Vagina (tissue), 2 donors: ENCODE data around the gene THADA. TPM values are rescaled to one million over a fixed set of nuclear protein-coding genes. Genes with fewer than 3 reads are reported as not detected.
A peak's percentile ranks its signal among the peaks of the same experiment; 100 is the strongest.

Source experiments
- DNase-seq, 2 donors: peaks; one replicate each; pipeline ENCODE4 v3.0.0-alpha.2; 2017; ENCODE audit errors: extremely low spot score in 2 of 2
- H3K27ac ChIP-seq: fragments of 200-600 bp; sonication (generic); one replicate; pipeline ENCODE4 v1.5.1; 2019
- H3K27me3 ChIP-seq: fragments of 200-600 bp; sonication (generic); one replicate; pipeline ENCODE4 v1.5.1; 2019
- H3K36me3 ChIP-seq, 2 donors: fragments of 200-600 bp; sonication (generic); one replicate each; pipeline ENCODE4 v1.5.1; 2017 to 2019
- H3K4me1 ChIP-seq: fragments of 200-600 bp; sonication (generic); one replicate; pipeline ENCODE4 v1.5.1; 2019
- H3K4me3 ChIP-seq, 2 donors: fragments of 200-600 bp; sonication (generic); 1 replicate in 1 of 2; 2 replicates in 1 of 2; pipeline ENCODE4 v1.5.1; 2016 to 2019
- H3K9me3 ChIP-seq: fragments of 200-600 bp; sonication (generic); one replicate; pipeline ENCODE4 v1.5.1; 2019
- CTCF ChIP-seq, 3 experiments: fragments of 450-650 bp in 2 of 3; fragments of 200-600 bp in 1 of 3; sonication (generic) in 1 of 3; IDR thresholded peaks; one replicate each; pipeline ENCODE4 v1.5.1; 2017 to 2019; ENCODE audit warnings: antibody characterized with exemption in 3 of 3, mild to moderate bottlenecking in 2 of 3, moderate library complexity in 2 of 3
- POLR2A ChIP-seq, 2 donors: fragments of 450-650 bp; IDR thresholded peaks; one replicate each; pipeline ENCODE4 v1.6.1; 2017; ENCODE audit warnings: antibody characterized with exemption in 2 of 2, mild to moderate bottlenecking in 2 of 2, moderate library complexity in 2 of 2
- POLR2AphosphoS5 ChIP-seq, 2 donors: sonication (generic); formaldehyde crosslinking; IDR thresholded peaks; one replicate each; pipeline ENCODE4 v1.9.0; 2017; ENCODE audit warnings: antibody characterized with exemption in 2 of 2, mild to moderate bottlenecking in 2 of 2, low read depth in 1 of 2; ENCODE audit not compliant: insufficient read depth in 1 of 2
- intact Hi-C: fragments of 100-400 bp; cut with DNase I; formaldehyde crosslinking; loops from one replicate; pipeline ENCODE4 v1.15.1; 2023
- total RNA-seq: library from RNA; depleted of rRNA; stranded (reverse); fragments of >200 nt; gene quantifications from one replicate; pipeline ENCODE4 v1.2.3, GENCODE V29; 2016

Gene THADA
- total RNA-seq, 1 donor from 2014 or later: 32.2 TPM

GRCh38 chr2:43594875-43595274 lies 963 bp downstream of the THADA start:
- no peak for DNase-seq
- H3K4me1 ChIP-seq: peaks cover 25% of the 10 kb centered on the region
- TF ChIP-seq CTCF (IDR thresholded peaks at IDR 0.05): no peak
- TF ChIP-seq POLR2A (IDR thresholded peaks at IDR 0.05): no peak
- H3K27me3 ChIP-seq: no peaks in the 10 kb centered on the region
- no peaks in the 10 kb centered on the region for H3K9me3 ChIP-seq
- H3K36me3 ChIP-seq: peaks cover 0 to 22% of the 10 kb centered on the region in 2 donors
- intact Hi-C loops: no loop called here
- no peak overlapping the region for H3K27ac ChIP-seq
- peak overlapping the region; percentile 79 to 87 for H3K4me3 ChIP-seq

DNA sequence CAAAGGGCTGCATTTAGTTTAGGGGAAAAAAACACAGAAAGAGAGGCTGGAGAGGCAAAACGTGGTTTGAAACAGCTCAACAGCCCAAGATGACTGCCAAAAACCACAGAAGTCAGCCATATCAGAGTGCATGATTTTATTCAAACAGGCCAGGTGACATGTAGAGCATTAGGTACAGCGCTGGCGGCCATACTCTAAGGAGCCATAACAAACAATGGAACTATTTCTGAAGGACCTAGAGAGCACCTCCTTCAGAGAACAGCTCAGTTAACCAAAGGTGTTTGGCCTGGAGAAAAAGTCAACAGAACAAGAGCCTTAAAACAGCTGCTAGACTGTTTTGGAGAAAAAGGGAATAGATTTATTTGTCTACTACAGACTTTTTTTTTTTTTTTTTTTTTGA lies 2.6 kb downstream of the THADA start:
- Histone ChIP-seq H3K27me3 (no peaks in the 10 kb centered on the region), H3K9me3 (no peaks in the 10 kb centered on the region), H3K4me1 (peaks cover 25% of the 10 kb centered on the region), H3K27ac (no peak overlapping the region), H3K4me3 (no peak overlapping the region), H3K36me3 (peaks cover 0 to 34% of the 10 kb centered on the region in 2 donors)
- intact Hi-C loops: no loop called here
- DNase-seq: no peak
- TF ChIP-seq CTCF (IDR thresholded peaks at IDR 0.05) (no peak), POLR2AphosphoS5 (IDR thresholded peaks at IDR 0.05; ENCODE audit: insufficient read depth in 1 of 2, low read depth in 1 of 2) (no peak), POLR2A (IDR thresholded peaks at IDR 0.05) (no peak)

DNA sequence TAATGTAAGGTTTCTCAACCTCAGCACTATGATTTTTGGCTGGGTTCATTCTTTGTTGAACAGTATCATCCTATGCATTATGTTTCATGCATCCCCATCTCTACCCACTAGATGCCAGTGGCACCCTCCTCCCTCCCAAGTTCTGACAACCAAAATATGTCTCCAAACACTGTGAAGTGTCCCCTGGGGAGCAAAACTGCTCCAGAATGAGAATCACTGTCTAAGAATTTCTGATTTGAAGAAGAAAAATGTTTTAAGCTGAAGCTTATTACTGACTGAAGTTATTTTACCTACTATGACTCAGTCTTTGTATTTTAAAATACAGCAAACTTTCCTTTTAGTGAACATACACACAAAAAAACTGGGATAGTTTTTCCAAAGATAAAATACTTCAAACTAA lies 3.4 kb downstream of the THADA start:
- DNase-seq: no peak
- TF ChIP-seq POLR2A (IDR thresholded peaks at IDR 0.05) (no peak), POLR2AphosphoS5 (IDR thresholded peaks at IDR 0.05; ENCODE audit: insufficient read depth in 1 of 2, low read depth in 1 of 2) (no peak), CTCF (IDR thresholded peaks at IDR 0.05) (no peak)
- peaks cover 0 to 38% of the 10 kb centered on the region in 2 donors for H3K36me3 ChIP-seq
- H3K9me3 ChIP-seq: no peaks in the 10 kb centered on the region
- no peak overlapping the region for H3K27ac ChIP-seq
- no peaks in the 10 kb centered on the region for H3K27me3 ChIP-seq
- peaks cover 25% of the 10 kb centered on the region for H3K4me1 ChIP-seq
- H3K4me3 ChIP-seq: no peak overlapping the region
- intact Hi-C loops: no loop called here

- intact Hi-C loops: no loop called here
- no peak for DNase-seq
- peaks cover 0 to 61% of the 10 kb centered on the region in 2 donors for H3K36me3 ChIP-seq
- no peak overlapping the region for H3K4me3 ChIP-seq
- H3K9me3 ChIP-seq: no peaks in the 10 kb centered on the region
- H3K4me1 ChIP-seq: no peaks in the 10 kb centered on the region
- no peaks in the 10 kb centered on the region for H3K27me3 ChIP-seq
- TF ChIP-seq CTCF (IDR thresholded peaks at IDR 0.05) (no peak), POLR2AphosphoS5 (IDR thresholded peaks at IDR 0.05; ENCODE audit: insufficient read depth in 1 of 2, low read depth in 1 of 2) (no peak), POLR2A (IDR thresholded peaks at IDR 0.05) (no peak)
- H3K27ac ChIP-seq: no peak overlapping the region
These were observed 10.1 kb downstream of the THADA start for GRCh38 chr2:43585708-43586107.

GRCh38 chr2:43579275-43579981 lies 16.4 kb downstream of the THADA start:
- no peak for TF ChIP-seq POLR2A (IDR thresholded peaks at IDR 0.05)
- no peak for TF ChIP-seq CTCF (IDR thresholded peaks at IDR 0.05)
- no peak for TF ChIP-seq POLR2AphosphoS5 (IDR thresholded peaks at IDR 0.05; ENCODE audit: insufficient read depth in 1 of 2, low read depth in 1 of 2)
- intact Hi-C loops: no loop called here
- Histone ChIP-seq H3K27me3 (no peaks in the 10 kb centered on the region), H3K4me3 (no peak overlapping the region), H3K4me1 (peaks cover 6% of the 10 kb centered on the region), H3K27ac (no peak overlapping the region), H3K9me3 (no peaks in the 10 kb centered on the region), H3K36me3 (peaks cover 3 to 58% of the 10 kb centered on the region in 2 donors)
- no peak for DNase-seq
